Heart right ventricle (tissue), 16 donors: ENCODE data around the gene CLEC19A. TPM values are rescaled to one million over a fixed set of nuclear protein-coding genes. Genes with fewer than 3 reads are reported as not detected.

ENCODE experiments used
- ATAC-seq, 8 donors: fragments of 200-7000 bp; cut with Tn5 transposase; one replicate each; pipeline ENCODE4 v1.9.1; 2020; ENCODE audit warnings: mild to moderate bottlenecking in 8 of 8, moderate library complexity in 8 of 8, moderate number of reproducible peaks in 1 of 8
- DNase-seq, 2 donors: peaks; one replicate each; pipeline ENCODE4 v3.0.0-alpha.2; 2020
- H3K27ac ChIP-seq, 10 donors: fragments of 200-600 bp; sonication (generic) in 2 of 10; one replicate each; pipeline versions ENCODE4 v1.5.0 to v1.8.0; 2020 to 2022; ENCODE audit warnings: mild to moderate bottlenecking in 3 of 10
- H3K27me3 ChIP-seq, 7 donors: fragments of 200-600 bp; one replicate each; pipeline ENCODE4 v1.8.0; 2021 to 2022; ENCODE audit warnings: mild to moderate bottlenecking in 2 of 7
- H3K36me3 ChIP-seq, 9 donors: fragments of 200-600 bp; sonication (generic) in 1 of 9; one replicate each; pipeline versions ENCODE4 v1.5.0 to v1.8.0; 2020 to 2022; ENCODE audit warnings: mild to moderate bottlenecking in 2 of 9
- H3K4me1 ChIP-seq, 9 donors: fragments of 200-600 bp; sonication (generic) in 1 of 9; one replicate each; pipeline versions ENCODE4 v1.5.0 to v1.8.0; 2020 to 2022; ENCODE audit warnings: mild to moderate bottlenecking in 4 of 9
- H3K4me3 ChIP-seq, 10 donors: fragments of 200-600 bp; sonication (generic) in 2 of 10; one replicate each; pipeline versions ENCODE4 v1.5.0 to v1.8.0; 2020 to 2022; ENCODE audit warnings: mild to moderate bottlenecking in 7 of 10, moderate library complexity in 2 of 10
- H3K9me3 ChIP-seq, 11 donors: fragments of 200-600 bp in 10 of 11; sonication (generic) in 2 of 11; one replicate each; pipeline versions ENCODE4 v1.5.0 to v1.8.0; 2013 to 2022; ENCODE audit warnings: mild to moderate bottlenecking in 2 of 11, control low read depth in 1 of 11, moderate library complexity in 1 of 11
- CTCF ChIP-seq, 9 donors: fragments of 200-600 bp; sonication (generic) in 2 of 9; IDR thresholded peaks; one replicate each; pipeline versions ENCODE4 v1.5.0 to v1.8.0; 2021 to 2022; ENCODE audit warnings: antibody characterized with exemption in 9 of 9, mild to moderate bottlenecking in 5 of 9, moderate library complexity in 1 of 9
- WGBS, 2 donors: extraction: QIAGEN DNeasy Blood & Tissue Kit; methylation state at CpG; one replicate each; pipeline ENCODE4 v1.1.7; 2013; ENCODE audit warnings: inconsistent platforms in 1 of 2; 5-methylcytosine and 5-hydroxymethylcytosine counted together
- intact Hi-C, 10 donors: fragments of 100-400 bp; cut with DNase I; formaldehyde crosslinking; loops; one replicate each; pipeline versions ENCODE4 v1.11.1 to v1.14.2; 2022
- polyA plus RNA-seq, 2 donors: library from polyadenylated mRNA; stranded (reverse); fragments of 200-250 nt; gene quantifications; one replicate each; pipeline ENCODE4 v1.2.3, GENCODE V29; 2013
- total RNA-seq, 10 donors: library from RNA; stranded (reverse); fragmentation: NEBNext Ultra II Directional in 3 of 10; extraction: Animal tissue kit (Norgen Biotek cat#: 25700) in 3 of 10; gene quantifications; one replicate each; pipeline versions ENCODE4 v1.2.1 to v1.2.4, GENCODE V29; 2021 to 2023
- donor health status: Arrhythmogenic right ventricular cardiomyopathy.
- donor health status: ischemic (EF 13 %, LVEDD 7.1; RV severe dilation, severe dysfunction).
- donor health status: healthy with polysubstance abuse.
- donor health status: DM: no; HTN: yes; CAD: no.
- donor health status: DM: no; HTN: no; CAD: no.
- donor health status: ischemic (EF 25% LVEDD 6.9; RV normal size, moderate dysfunction).
- donor health status: ischemic (EF 25% LVEDD 5.7; RV mildly dilated, moderate dysfunction).
- donor health status: healthy.
- donor health status: DM: yes; HTN: yes; CAD: no.
- donor health status: Ischemic cardiomyopathy.
- donor health status: ischemic (EF 35%, LVEDD 5.7; RV mildly dilated, moderate dysfunction).
- donor health status: nonischemic (EF 11% LVEDD 7.7; RV severe dilation, severe dysfunction).
- donor health status: DM: yes; HTN: yes; CAD: no.
- donor health status: PGD.
- donor health status: ischemic (EF 29% LVEDD 5.4; RV normal size, mild dysfunction).
- donor health status: nonischemic (EF 23%, LVEDD 6.1; RV moderate dilation, normal function).

Gene CLEC19A
- total and polyA plus RNA-seq, 12 donors, result not detected

- H3K4me1 ChIP-seq, result peaks cover 0 to 16% (median 0%) of the 10 kb centered on the region in 9 donors
- intact Hi-C loops, result loop anchor here in 1 of 10 donors (1.0 kb wide), 1 partner anchor 149 kb away; no protein-coding TSS in a partner anchor
These were observed 6.7 kb downstream of the CLEC19A start for GRCh38 chr16:19292186-19292585.

GRCh38 chr16:19294156-19294649, 8.7 kb downstream of the CLEC19A start:
- WGBS, 2 donors, result 18 to 36% methylated on average over 5 of the region's 5 CpGs

More at GRCh38 chr16:19292186-19292585, 6.7 kb downstream of the CLEC19A start:
- no peak overlapping the region for H3K27ac ChIP-seq
- no peak overlapping the region for H3K4me3 ChIP-seq
- 57 to 60% methylated on average over 5 of the region's 5 CpGs for WGBS, 2 donors
- no peak for TF ChIP-seq CTCF (IDR thresholded peaks at IDR 0.05)
- no peak for ATAC-seq
- no peak for DNase-seq
- no peaks in the 10 kb centered on the region for H3K9me3 ChIP-seq
- H3K27me3 ChIP-seq, result peaks cover 0 to 17% (median 5%) of the 10 kb centered on the region in 7 donors
- no peaks in the 10 kb centered on the region for H3K36me3 ChIP-seq

GRCh38 chr16:19295393-19295792, 9.9 kb downstream of the CLEC19A start:
- DNase-seq (no peak), ATAC-seq (no peak)
- WGBS, 2 donors, result 46 to 50% methylated on average over 2 of the region's 2 CpGs
- no peak overlapping the region for H3K27ac ChIP-seq
- no peak for TF ChIP-seq CTCF (IDR thresholded peaks at IDR 0.05)
- intact Hi-C loops, result no loop called here
- H3K27me3 ChIP-seq, result peaks cover 0 to 9% (median 0%) of the 10 kb centered on the region in 7 donors
- H3K36me3 ChIP-seq, result no peaks in the 10 kb centered on the region
- peaks cover 0 to 16% (median 0%) of the 10 kb centered on the region in 9 donors for H3K4me1 ChIP-seq
- no peak overlapping the region for H3K4me3 ChIP-seq
- H3K9me3 ChIP-seq, result no peaks in the 10 kb centered on the region

More at GRCh38 chr16:19294156-19294649, 8.7 kb downstream of the CLEC19A start:
- Histone ChIP-seq H3K27ac (peak overlapping the region in 3 of 10 donors; percentile 15 to 70 (median 20)), H3K4me1 (peaks cover 0 to 16% (median 0%) of the 10 kb centered on the region in 9 donors), H3K4me3 (no peak overlapping the region), H3K36me3 (no peaks in the 10 kb centered on the region), H3K9me3 (no peaks in the 10 kb centered on the region), H3K27me3 (peaks cover 0 to 4% (median 0%) of the 10 kb centered on the region in 7 donors)
- intact Hi-C loops, result no loop called here
- TF ChIP-seq CTCF (IDR thresholded peaks at IDR 0.05), result no peak
- ATAC-seq (peak; percentile 74 to 91 (median 85)), DNase-seq (peak; percentile 20 to 57)

GRCh38 chr16:19297454-19297853, 11.9 kb downstream of the CLEC19A start:
- Histone ChIP-seq H3K36me3 (no peaks in the 10 kb centered on the region), H3K4me1 (peaks cover 0 to 16% (median 0%) of the 10 kb centered on the region in 9 donors), H3K9me3 (no peaks in the 10 kb centered on the region), H3K4me3 (no peak overlapping the region), H3K27ac (no peak overlapping the region), H3K27me3 (peaks cover 0 to 5% (median 0%) of the 10 kb centered on the region in 7 donors)
- intact Hi-C loops, result no loop called here
- 79 to 80% methylated on average over 1 of the region's 1 CpG for WGBS, 2 donors
- DNase-seq (no peak), ATAC-seq (no peak)
- TF ChIP-seq CTCF (IDR thresholded peaks at IDR 0.05), result no peak
